Sciatic nerve (tissue), 2 donors: ENCODE data around the gene PLAGL1. TPM values are rescaled to one million over a fixed set of nuclear protein-coding genes. Genes with fewer than 3 reads are reported as not detected.
"Not testable (repeated sequence)": the region's sequence is repeated elsewhere in the genome, so short reads cannot be mapped to it uniquely, and the experiment has no call there.

Source experiments
- ATAC-seq: fragments of 200-7000 bp; cut with Tn5 transposase; one replicate; pipeline ENCODE4 v1.9.1; 2020; ENCODE audit warnings: mild to moderate bottlenecking, moderate library complexity
- DNase-seq: peaks from one replicate; pipeline ENCODE4 v3.0.0-alpha.2; 2020; ENCODE audit warnings: low spot score
- intact Hi-C: fragments of 100-400 bp; cut with DNase I; formaldehyde crosslinking; loops from one replicate; pipeline ENCODE4 v1.14.2; 2022
- total RNA-seq: library from RNA; stranded (reverse); fragmentation: NEBNext Ultra II Directional; extraction: Animal tissue kit (Norgen Biotek cat#: 25700); gene quantifications from one replicate; pipeline ENCODE4 v1.2.1, GENCODE V29; 2021
- donor health status: DM: no; HTN: no; CAD: no.
- donor health status: DM: no; HTN: no; CAD: no.

PLAGL1 gene
- total RNA-seq, 1 donor from 2014 or later = 65.8 TPM

DNA sequence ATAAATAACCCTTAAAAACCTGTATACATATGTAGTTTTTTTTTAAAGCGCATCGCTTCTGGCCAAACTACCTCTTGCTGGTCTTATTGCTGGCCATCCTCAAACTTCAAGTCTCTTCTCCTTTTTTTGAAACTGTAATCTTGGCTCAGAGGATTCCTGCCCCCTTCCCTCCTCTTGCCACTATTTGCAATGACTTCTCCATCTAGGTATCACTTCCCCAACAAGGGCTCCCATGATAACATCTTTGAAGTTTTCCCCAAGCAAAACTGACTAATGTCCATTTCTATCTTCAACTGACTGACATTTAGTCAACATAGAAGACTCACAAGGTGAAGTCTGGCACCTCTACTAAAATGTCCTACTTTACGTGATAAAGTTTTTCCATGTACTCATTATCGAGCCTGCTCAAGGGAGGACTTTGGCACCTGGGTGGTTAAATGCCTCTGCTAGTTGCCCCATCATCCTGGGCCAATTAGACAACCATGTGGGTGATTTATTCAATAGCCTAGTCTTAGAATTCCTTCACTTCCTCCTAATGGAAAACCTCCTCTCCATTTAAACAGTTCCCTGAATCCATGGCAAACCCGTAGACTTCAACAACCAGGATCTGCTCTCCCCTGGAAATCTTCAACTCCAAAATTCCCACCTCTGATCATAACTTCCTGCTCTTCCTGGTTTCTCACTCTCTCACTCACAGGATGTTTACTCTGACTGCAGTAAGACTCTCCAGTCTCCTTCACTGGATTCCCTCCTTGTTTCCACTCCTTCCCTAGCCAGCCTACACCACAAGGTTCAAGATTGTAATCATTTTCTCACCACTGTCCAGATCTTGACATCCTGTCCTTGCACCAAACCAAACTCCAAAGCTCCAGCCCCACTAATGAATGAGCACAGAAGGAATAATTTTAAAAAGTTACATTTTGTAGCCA lies 9.4 kb upstream of the PLAGL1 start:
- intact Hi-C loops = no loop called here
- no peak for DNase-seq
- ATAC-seq = no peak

- ATAC-seq (peak; percentile 76), DNase-seq (peak; percentile 88)
- intact Hi-C loops = loop anchor here (5.0 kb wide), 1 partner anchor 436 kb away; no protein-coding TSS in a partner anchor
Observed at GRCh38 chr6:144013486-144013909, 5.4 kb upstream of the PLAGL1 start.

DNA sequence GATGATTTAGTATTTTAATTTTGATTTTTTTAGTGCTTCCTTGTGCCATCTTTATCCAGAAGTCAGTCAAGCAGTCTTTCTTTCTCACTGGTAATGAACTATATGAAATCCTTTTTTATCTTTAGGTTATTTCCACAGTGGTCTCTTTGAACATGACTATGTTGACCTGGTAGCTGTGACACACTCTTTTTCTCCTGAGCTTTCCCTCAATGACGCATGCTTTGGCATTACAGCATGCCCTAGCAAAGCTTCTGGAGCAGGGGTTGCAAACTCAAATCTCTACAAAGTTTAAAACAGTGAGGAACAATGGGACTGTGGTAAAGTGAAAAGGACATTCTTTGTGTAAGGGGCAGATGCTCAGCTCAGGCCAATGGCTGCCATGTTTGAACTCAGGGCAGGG lies 4.5 kb upstream of the PLAGL1 start:
- DNase-seq (no peak), ATAC-seq (no peak)
- intact Hi-C loops = loop anchor here (5.0 kb wide), 1 partner anchor 435 kb away; no protein-coding TSS in a partner anchor

- ATAC-seq, DNase-seq: not testable (repeated sequence)
- intact Hi-C loops = loop anchor here (5.0 kb wide), 1 partner anchor 432 kb away; no protein-coding TSS in a partner anchor
Observed at GRCh38 chr6:144009628-144010027, 1.6 kb upstream of the PLAGL1 start.

GRCh38 chr6:144008846-144009245 lies 787 bp upstream of the PLAGL1 start:
- intact Hi-C loops = no loop called here
- no peak for ATAC-seq
- no peak for DNase-seq

DNA sequence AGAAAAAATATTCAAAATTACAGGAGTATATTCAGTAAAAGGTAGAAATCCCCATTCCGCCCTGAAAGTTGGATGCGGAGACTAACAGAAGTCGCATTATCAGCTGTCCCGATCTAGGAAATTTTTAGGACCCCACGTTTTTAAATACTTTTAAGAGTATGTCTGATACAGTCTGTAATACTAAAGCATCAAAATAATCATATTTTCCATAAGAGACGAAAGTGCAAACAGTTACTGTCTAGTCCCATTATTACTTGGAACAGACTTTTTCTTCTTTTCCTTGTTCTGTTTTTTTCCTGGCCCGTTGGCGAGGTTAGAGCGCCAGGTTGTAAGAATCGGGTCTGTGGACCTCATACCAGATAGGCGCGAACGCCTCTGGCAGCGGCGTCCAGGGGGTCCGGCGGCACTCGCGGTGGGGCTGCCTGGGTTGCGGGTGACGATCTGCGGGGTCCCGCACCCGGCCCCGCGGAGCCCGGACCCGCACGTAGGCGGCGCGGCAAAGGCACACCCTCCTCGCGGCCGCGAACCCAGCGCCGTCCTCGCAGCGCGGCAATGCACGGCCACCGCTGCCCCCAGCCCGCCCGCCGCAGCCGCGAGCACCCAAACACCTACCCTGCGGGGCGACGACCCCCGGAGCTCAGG lies 460 bp downstream of the PLAGL1 start:
- DNase-seq (no peak), ATAC-seq (peak; percentile 25)
- intact Hi-C loops = no loop called here

GRCh38 chr6:144006736-144007477 lies 1.2 kb downstream of the PLAGL1 start:
- ATAC-seq = peak; percentile 82
- intact Hi-C loops = no loop called here
- no peak for DNase-seq

DNA sequence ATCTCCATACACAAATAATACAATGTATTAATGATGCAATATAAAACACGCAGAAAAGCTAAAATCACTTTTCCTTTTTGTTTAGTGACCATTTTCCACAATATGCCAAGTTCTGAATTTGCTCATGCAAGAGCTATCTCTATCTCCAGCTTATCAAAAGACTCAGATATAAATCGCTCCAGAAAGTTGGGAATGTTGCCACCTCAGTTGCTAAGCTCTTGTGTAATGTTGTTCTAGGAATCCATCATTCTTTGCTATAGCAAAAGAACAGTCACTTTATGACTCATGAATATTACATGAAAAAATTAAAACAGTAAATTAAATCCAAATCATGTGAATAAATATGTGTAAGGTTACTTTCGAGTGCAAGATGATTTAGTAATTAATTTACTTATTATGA lies 8.7 kb downstream of the PLAGL1 start:
- no peak for ATAC-seq
- intact Hi-C loops = no loop called here
- DNase-seq = no peak

DNA sequence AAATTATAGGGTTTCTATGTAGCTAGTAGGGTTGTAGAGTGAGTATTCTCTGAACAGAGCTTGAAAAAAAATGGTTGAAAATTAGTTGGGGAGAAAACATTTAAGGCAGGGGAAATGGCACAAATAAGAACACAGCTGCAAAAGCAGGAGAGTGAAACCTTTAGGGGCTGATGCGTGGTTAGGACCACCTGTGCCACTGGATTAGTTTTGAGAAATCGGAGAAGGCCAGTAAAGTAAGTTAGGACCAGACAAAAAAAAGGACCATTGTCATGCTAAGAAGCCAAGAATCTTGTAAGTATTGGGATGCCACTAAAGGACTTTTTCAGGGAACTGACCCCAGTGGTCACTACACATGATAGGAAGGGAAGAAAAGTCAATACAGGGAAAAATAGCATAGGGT lies 9.4 kb downstream of the PLAGL1 start:
- ATAC-seq (no peak), DNase-seq (no peak)
- intact Hi-C loops = no loop called here

DNA sequence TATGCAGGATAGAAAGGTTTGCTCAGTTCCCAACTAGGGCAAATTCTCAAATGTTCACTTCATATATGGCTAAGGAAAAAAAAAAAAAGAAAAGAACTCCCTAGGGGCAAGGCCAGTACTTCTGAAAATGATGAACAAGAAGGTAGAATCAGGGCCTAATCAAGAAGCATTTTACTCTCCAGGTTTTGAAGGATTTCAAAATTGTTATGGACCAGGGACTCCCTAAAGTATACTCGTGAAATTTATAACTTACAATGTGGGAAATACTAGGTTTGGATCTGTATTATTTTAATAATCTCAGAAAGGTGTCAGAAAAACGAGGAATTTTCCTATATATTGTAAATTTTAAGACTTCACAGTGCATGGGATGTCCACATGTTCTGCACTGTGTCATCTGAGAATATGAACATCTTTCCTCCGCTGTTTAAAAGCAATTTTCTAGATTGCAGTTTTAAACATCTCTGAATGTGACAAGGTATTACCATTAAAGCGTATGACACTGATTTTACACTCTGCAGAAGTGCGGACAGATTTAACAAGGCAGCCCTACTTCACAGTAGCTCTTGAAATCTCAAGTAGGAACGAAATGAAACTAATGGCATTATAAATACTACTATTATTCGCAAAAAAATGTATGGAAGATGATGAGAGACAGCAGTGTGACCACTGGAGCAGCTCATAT lies 14.0 kb downstream of the PLAGL1 start:
- ATAC-seq (no peak), DNase-seq (no peak)
- intact Hi-C loops = no loop called here

- ATAC-seq = no peak
- no peak for DNase-seq
- intact Hi-C loops = no loop called here
Observed at GRCh38 chr6:143992285-143992684, 15.8 kb downstream of the PLAGL1 start.

GRCh38 chr6:143986463-143987065 lies 21.5 kb downstream of the PLAGL1 start:
- ATAC-seq (no peak), DNase-seq (no peak)
- intact Hi-C loops = no loop called here

DNA sequence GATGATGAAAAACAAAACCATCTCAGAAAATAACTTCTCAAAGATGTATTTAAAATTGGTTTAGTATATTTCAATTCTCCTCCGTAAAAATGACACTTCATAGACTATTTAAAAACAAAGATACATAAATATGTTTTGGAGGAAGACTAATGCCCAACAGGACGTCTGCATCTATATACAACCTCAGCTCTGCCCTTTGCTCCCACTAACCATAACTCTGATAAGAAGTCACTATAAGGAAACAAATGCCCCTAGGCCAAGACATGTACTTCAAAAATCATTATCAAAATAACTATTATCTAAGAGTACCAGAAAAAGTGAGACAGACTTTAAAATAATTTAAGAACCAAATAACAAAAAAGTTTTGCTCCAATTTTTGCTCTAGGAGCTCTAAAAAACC lies 23.4 kb downstream of the PLAGL1 start:
- no peak for ATAC-seq
- no peak for DNase-seq
- intact Hi-C loops = no loop called here

DNA sequence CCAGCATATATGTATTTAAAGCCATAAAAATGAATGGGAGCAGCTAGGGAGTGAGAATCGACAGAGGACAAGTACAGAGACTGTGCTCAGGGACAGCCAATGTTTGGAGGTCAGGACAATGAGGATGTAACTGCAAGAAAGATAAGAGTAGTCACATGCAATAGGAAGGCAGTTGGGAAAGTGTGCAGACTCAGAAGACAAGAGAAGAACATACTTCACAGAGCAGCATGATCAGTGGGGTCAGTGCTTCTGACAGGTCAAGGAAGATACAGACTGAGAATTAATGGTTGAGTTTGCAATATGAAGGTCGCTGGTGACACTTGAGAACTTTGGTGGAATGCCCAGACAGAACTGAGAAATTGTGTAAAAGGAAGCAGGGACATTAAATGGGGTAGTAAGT lies 25.1 kb downstream of the PLAGL1 start:
- no peak for DNase-seq
- intact Hi-C loops = no loop called here
- ATAC-seq = no peak

DNA sequence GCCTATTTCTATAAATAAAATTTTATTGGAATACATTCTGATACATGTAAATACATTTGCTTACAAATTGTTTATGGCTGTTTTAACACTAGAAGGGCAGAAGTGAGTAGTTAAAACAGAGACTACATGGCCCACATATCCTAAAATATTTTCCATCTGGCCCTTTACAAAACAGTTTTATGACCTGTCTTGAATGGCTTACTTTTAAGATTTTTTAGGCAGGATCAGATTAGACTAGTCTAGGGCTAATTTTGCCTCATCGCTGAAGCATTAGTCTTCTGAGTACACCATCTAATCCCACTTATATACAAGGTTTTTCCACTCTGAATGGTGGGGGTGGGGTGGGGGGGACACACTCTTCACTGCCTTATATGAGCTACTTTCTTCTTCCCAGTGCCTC lies 27.1 kb downstream of the PLAGL1 start:
- intact Hi-C loops = no loop called here
- ATAC-seq (no peak), DNase-seq (no peak)

- DNase-seq = no peak
- intact Hi-C loops = no loop called here
- no peak for ATAC-seq
Observed at GRCh38 chr6:143976806-143977349, 31.2 kb downstream of the PLAGL1 start.

DNA sequence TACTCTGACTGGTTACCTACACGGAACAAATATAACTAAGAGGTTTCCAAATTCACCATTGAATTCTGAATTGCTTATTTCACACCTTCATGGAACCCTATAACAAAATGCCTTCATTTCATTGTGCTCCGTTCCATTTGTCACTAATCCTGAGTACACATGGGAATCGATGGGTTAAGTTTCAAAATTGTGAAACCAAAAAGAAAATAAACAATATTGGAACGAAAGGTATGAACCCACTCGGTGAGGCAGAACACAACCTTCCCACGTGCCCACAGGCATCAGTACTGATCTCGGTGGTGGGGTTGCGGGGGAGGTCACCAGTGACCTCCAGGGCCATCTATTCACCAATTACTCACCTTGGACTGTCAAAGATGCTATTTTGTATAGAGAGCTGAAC lies 34.0 kb downstream of the PLAGL1 start:
- intact Hi-C loops = no loop called here
- DNase-seq (no peak), ATAC-seq (no peak)
